Left lung (tissue), 10 donors: ENCODE measurements around the gene LRRIQ3. TPM values are rescaled to one million over a fixed set of nuclear protein-coding genes. Genes with fewer than 3 reads are reported as not detected.

Experiments
- ATAC-seq: fragments of 200-7000 bp; cut with Tn5 transposase; one replicate; pipeline ENCODE4 v1.9.1; 2020; ENCODE audit warnings: moderate library complexity
- DNase-seq, 4 donors: peaks; one replicate each; pipeline ENCODE4 v3.0.0-alpha.2; 2013 to 2020
- H3K27ac ChIP-seq, 2 donors: fragments of 200-600 bp; sonication (generic) in 1 of 2; one replicate each; pipeline versions ENCODE4 v1.5.0 to v1.8.0; 2020 to 2021
- H3K27me3 ChIP-seq, 2 donors: fragments of 200-600 bp; sonication (generic) in 1 of 2; one replicate each; pipeline versions ENCODE4 v1.5.0 to v1.8.0; 2020 to 2021
- H3K36me3 ChIP-seq, 2 donors: fragments of 200-600 bp; sonication (generic) in 1 of 2; one replicate each; pipeline versions ENCODE4 v1.5.0 to v1.8.0; 2020 to 2021
- H3K4me1 ChIP-seq, 2 donors: fragments of 200-600 bp; one replicate each; pipeline ENCODE4 v1.8.0; 2021
- H3K4me3 ChIP-seq, 2 donors: fragments of 200-600 bp; sonication (generic) in 1 of 2; one replicate each; pipeline versions ENCODE4 v1.5.0 to v1.8.0; 2020 to 2021; ENCODE audit warnings: mild to moderate bottlenecking in 1 of 2
- H3K9me3 ChIP-seq, 2 donors: fragments of 200-600 bp; sonication (generic) in 1 of 2; one replicate each; pipeline versions ENCODE4 v1.5.0 to v1.8.0; 2020 to 2021
- intact Hi-C, 2 donors: fragments of 100-400 bp; cut with DNase I; formaldehyde crosslinking; loops; one replicate each; pipeline versions ENCODE4 v1.11.2 to v1.14.2; 2022
- polyA plus RNA-seq, 6 donors: library from polyadenylated mRNA; unstranded; fragments of 120-200 nt; gene quantifications; one replicate each; pipeline ENCODE4 v1.2.1, GENCODE V29; 2013; ENCODE audit not compliant: insufficient read length in 6 of 6
- total RNA-seq, 2 donors: library from RNA; stranded (reverse); fragmentation: NEBNext Ultra II Directional; extraction: Animal tissue kit (Norgen Biotek cat#: 25700); gene quantifications; one replicate each; pipeline ENCODE4 v1.2.1, GENCODE V29; 2021
- TF ChIP-seq, protein P1 (sequence below), 2 donors: fragments of 200-600 bp; sonication (generic) in 1 of 2; IDR thresholded peaks; one replicate each; pipeline versions ENCODE4 v1.5.0 to v1.8.0; 2021; ENCODE audit warnings: antibody characterized with exemption in 2 of 2
- donor health status: DM: no; HTN: yes; CAD: no.
- donor health status: DM: no; HTN: no; CAD: no.

LRRIQ3 gene
- total and polyA plus RNA-seq, 8 donors, result 0.61 to 3.0 (median 1.6) TPM

DNA sequence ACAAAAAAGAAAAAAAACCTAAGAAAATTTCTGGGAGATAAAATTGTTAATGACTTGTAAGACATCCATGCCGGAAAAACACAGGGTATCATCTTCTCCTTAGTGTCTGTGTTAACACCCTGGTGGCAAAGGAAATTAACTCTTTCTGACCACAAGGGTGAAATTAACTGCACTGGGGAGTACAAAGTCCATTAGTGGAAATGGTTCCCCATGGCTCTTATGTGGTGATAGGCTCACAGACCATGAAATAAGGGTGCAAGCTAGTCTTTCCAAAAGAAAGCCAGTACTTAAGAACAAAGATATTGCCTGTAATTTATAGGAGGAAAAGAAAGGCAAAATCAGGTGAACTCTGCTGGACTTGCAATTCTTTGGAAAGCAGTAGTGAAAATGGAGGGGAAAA, 185.4 kb downstream of the LRRIQ3 start:
- Histone ChIP-seq H3K4me3 (no peak overlapping the region), H3K27me3 (no peaks in the 10 kb centered on the region), H3K4me1 (no peaks in the 10 kb centered on the region), H3K9me3 (no peaks in the 10 kb centered on the region), H3K27ac (no peak overlapping the region), H3K36me3 (no peaks in the 10 kb centered on the region)
- ATAC-seq (no peak), DNase-seq (no peak)
- intact Hi-C loops, result no loop called here
- TF ChIP-seq, protein P1, sequence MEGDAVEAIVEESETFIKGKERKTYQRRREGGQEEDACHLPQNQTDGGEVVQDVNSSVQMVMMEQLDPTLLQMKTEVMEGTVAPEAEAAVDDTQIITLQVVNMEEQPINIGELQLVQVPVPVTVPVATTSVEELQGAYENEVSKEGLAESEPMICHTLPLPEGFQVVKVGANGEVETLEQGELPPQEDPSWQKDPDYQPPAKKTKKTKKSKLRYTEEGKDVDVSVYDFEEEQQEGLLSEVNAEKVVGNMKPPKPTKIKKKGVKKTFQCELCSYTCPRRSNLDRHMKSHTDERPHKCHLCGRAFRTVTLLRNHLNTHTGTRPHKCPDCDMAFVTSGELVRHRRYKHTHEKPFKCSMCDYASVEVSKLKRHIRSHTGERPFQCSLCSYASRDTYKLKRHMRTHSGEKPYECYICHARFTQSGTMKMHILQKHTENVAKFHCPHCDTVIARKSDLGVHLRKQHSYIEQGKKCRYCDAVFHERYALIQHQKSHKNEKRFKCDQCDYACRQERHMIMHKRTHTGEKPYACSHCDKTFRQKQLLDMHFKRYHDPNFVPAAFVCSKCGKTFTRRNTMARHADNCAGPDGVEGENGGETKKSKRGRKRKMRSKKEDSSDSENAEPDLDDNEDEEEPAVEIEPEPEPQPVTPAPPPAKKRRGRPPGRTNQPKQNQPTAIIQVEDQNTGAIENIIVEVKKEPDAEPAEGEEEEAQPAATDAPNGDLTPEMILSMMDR (IDR thresholded peaks at IDR 0.05), result no peak

DNA sequence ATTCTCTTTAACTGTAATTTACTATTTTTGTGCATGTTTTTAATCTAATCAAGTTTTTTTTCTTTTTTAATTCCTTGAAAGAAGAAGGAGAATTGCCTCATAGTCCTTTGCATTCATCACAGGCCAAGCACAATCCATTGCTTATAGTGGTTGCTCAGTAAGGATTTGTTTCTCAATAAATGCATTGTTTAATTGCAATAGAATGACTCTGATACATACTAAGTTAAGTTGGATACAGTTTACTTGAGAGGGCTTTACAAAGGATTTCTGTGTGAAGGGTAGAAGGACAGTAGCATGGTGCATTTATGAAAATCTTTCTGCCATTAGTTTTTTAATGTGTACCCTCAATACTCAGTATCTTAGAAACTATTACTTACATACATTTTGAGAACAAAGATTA, 186.2 kb downstream of the LRRIQ3 start:
- no peak overlapping the region for H3K4me3 ChIP-seq
- no peak overlapping the region for H3K27ac ChIP-seq
- H3K4me1 ChIP-seq, result no peaks in the 10 kb centered on the region
- no peak for DNase-seq
- TF ChIP-seq, protein P1 (IDR thresholded peaks at IDR 0.05), result no peak
- H3K9me3 ChIP-seq, result no peaks in the 10 kb centered on the region
- no peaks in the 10 kb centered on the region for H3K27me3 ChIP-seq
- ATAC-seq, result no peak
- intact Hi-C loops, result no loop called here
- H3K36me3 ChIP-seq, result no peaks in the 10 kb centered on the region

DNA sequence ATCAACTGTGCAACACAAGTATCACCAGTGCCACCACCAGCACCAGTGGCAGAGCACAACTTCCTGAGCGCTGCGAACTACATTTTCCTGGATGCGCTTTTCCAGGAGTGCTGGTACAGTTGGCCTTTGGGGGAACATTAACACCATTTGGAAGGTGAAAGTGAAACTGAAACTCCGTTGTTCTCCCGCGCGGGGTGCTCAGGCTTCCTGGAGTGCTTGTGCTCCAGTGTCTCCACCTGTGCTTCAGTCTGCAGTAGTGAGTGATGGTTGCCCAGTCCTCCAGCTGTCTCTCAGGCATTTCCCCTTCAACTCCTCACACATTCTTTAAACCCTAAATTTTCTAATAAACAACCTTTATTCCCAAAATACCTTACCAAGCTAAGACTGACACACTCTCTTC, 187.8 kb downstream of the LRRIQ3 start:
- Histone ChIP-seq H3K4me3 (no peak overlapping the region), H3K9me3 (no peaks in the 10 kb centered on the region), H3K27me3 (no peaks in the 10 kb centered on the region), H3K27ac (no peak overlapping the region), H3K4me1 (no peaks in the 10 kb centered on the region), H3K36me3 (no peaks in the 10 kb centered on the region)
- no peak for DNase-seq
- TF ChIP-seq, protein P1 (IDR thresholded peaks at IDR 0.05), result no peak
- ATAC-seq, result no peak
- intact Hi-C loops, result no loop called here

DNA sequence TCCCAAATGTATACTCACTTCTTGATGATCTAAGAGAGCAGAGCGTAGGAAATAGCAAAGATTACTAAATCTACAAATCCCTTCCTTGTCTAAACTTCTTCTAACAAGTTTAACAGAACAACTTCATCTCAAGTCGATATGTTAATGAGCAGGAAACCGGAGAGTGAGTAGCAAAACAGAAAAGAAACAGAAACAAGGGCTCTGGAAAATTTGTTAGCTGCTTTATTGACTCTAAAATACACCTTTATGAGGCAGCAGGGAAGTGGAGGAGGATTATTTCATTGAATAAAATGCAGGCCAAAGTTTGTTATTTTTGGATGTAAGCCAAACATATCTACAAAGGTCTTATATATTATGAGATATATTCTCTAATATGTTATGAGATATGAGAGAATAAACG, 192.4 kb downstream of the LRRIQ3 start:
- DNase-seq, result peak in 1 of 4 donors; percentile 3
- Histone ChIP-seq H3K4me1 (no peaks in the 10 kb centered on the region), H3K9me3 (no peaks in the 10 kb centered on the region), H3K36me3 (no peaks in the 10 kb centered on the region), H3K27me3 (no peaks in the 10 kb centered on the region), H3K4me3 (no peak overlapping the region), H3K27ac (no peak overlapping the region)
- TF ChIP-seq, protein P1 (IDR thresholded peaks at IDR 0.05), result no peak
- intact Hi-C loops, result no loop called here
- ATAC-seq, result no peak

DNA sequence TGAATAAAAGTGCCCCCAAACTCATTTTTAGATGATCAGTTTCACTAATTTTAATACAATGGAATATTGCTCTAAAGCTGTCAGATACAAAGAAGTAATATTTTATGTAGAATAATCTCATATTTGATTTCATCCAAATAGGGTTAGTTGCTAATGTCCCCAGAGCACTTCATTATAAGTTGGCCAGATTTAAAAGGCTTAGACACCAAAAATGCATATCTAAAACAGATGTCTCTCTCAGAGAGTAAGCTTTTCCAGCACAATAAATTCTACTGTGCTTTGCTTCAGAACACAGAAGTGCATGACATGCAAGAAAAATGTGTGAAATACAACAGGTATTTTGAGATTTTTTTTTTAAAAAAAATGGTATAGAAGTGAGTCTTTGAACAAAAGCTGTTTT, 194.2 kb downstream of the LRRIQ3 start:
- no peaks in the 10 kb centered on the region for H3K9me3 ChIP-seq
- H3K4me1 ChIP-seq, result no peaks in the 10 kb centered on the region
- H3K36me3 ChIP-seq, result no peaks in the 10 kb centered on the region
- no peak for ATAC-seq
- no peak overlapping the region for H3K4me3 ChIP-seq
- no peak overlapping the region for H3K27ac ChIP-seq
- TF ChIP-seq, protein P1 (IDR thresholded peaks at IDR 0.05), result no peak
- intact Hi-C loops, result no loop called here
- H3K27me3 ChIP-seq, result no peaks in the 10 kb centered on the region
- DNase-seq, result no peak
